Measurements from ENCODE around the gene PDE7B. TPM values are rescaled to one million over a fixed set of nuclear protein-coding genes. Genes with fewer than 3 reads are reported as not detected.

The PDE7B gene
- total and polyA plus RNA-seq, 9 of the 15 experiments (the other 6 are each of a cell fraction or from before 2014, with no cell fraction given): 0.01 TPM; not detected in 8

GRCh38 chr6:136115941-136116340, 264.4 kb downstream of the PDE7B start:
- Histone ChIP-seq H3K36me3 (ENCODE audit: control insufficient read depth, insufficient read depth, low read length) (no peaks in the 10 kb centered on the region), H3K9me3 (replicated peaks; ENCODE audit: control insufficient read depth, insufficient read depth, low read depth, low read length) (no peaks in the 10 kb centered on the region), H3K4me3 (no peak overlapping the region), H2AFZ (ENCODE audit: low read depth, low read length) (no peak overlapping the region), H3K4me2 (ENCODE audit: insufficient read depth, low read length) (no peak overlapping the region), H3K9ac (ENCODE audit: insufficient read depth in 1 of 2, low read depth in 2 of 2, low read length in 2 of 2) (no peak overlapping the region), H3K27me3 (ENCODE audit: control insufficient read depth in 2 of 2, insufficient read depth in 2 of 2, low read length in 2 of 2) (peaks cover 3 to 9% of the 10 kb centered on the region in 2 experiments; a peak in 4 of 5 replicates), H3K79me2 (ENCODE audit: control insufficient read depth, insufficient read depth, low read length) (no peaks in the 10 kb centered on the region), H3K27ac (ENCODE audit: extremely low read depth, low read depth, low read length) (no peak overlapping the region), H4K20me1 (replicated peaks; ENCODE audit: control insufficient read depth, insufficient read depth, low read length) (no peaks in the 10 kb centered on the region), H3K9me1 (ENCODE audit: control insufficient read depth, insufficient read depth, low read length) (no peaks in the 10 kb centered on the region), H3K4me1 (replicated peaks in 1 of 2; ENCODE audit: control insufficient read depth in 2 of 2, insufficient read depth in 2 of 2, low read length in 2 of 2) (no peaks in the 10 kb centered on the region)
- ChIA-PET CTCF (ENCODE audit: low intra/inter-chr PET ratio) (no interaction called here), POLR2A (no interaction called here)
- intact Hi-C loops (cut with micrococcal nuclease) (no loop called here), in situ Hi-C loops (cut with MboI) (no loop called here)
- DNase-seq (ENCODE audit: extremely low read depth in 1 of 4, low spot score in 3 of 4): no peak
- no peak for ATAC-seq
- no peak for FAIRE-seq
- no peak for TF ChIP-seq BACH1 (tag; IDR thresholded peaks at IDR 0.05)
- TF ChIP-seq ZNF282 (CRISPR knock-in tag; IDR thresholded peaks at IDR 0.05): no peak
- no peak for TF ChIP-seq ZNF24 (IDR thresholded peaks at IDR 0.05)
- TF ChIP-seq CHCHD3 (CRISPR knock-in tag; IDR thresholded peaks at IDR 0.05): no peak
- TF ChIP-seq HDAC6 (IDR thresholded peaks at IDR 0.05; ENCODE audit: low read depth, low read length): no peak
- TF ChIP-seq CAMTA2 (CRISPR knock-in tag; conservative IDR thresholded peaks at IDR 0.05): no peak
- no peak for TF ChIP-seq TEAD2 (tag; IDR thresholded peaks at IDR 0.05)
- TF ChIP-seq ZSCAN32 (CRISPR knock-in tag; IDR thresholded peaks at IDR 0.05): no peak
- no peak for TF ChIP-seq EP400 (IDR thresholded peaks at IDR 0.05)
- 0% methylated on average over 1 of the region's 1 CpG for WGBS (ENCODE audit: insufficient coverage, low coverage, missing lambda C conversion rate)
- no TSS peak for BruUV-seq (replicated peaks)

GRCh38 chr6:136117081-136117480, 265.6 kb downstream of the PDE7B start:
- H2AFZ ChIP-seq (ENCODE audit: low read depth, low read length): no peak overlapping the region
- POLR2A ChIA-PET: interaction anchor here (0.6 kb wide), 1 partner anchor 332 kb away, joined by 3 read pairs; no protein-coding TSS in a partner anchor
- no peak for TF ChIP-seq ZNF609 (CRISPR knock-in tag; IDR thresholded peaks at IDR 0.05; ENCODE audit: borderline replicate concordance)
- TF ChIP-seq HEY1 (CRISPR knock-in tag; IDR thresholded peaks at IDR 0.05; ENCODE audit: borderline replicate concordance): no peak
- no peak for TF ChIP-seq ELF1 (tag; IDR thresholded peaks at IDR 0.05)
- TF ChIP-seq TRIM24 (IDR thresholded peaks at IDR 0.05): no peak
- TF ChIP-seq PTTG1 (tag; IDR thresholded peaks at IDR 0.05; ENCODE audit: low read depth): no peak

More at GRCh38 chr6:136117081-136117480, 265.6 kb downstream of the PDE7B start:
- intact Hi-C loops (cut with micrococcal nuclease) (no loop called here), in situ Hi-C loops (cut with MboI) (no loop called here)
- H3K9me1 ChIP-seq (ENCODE audit: control insufficient read depth, insufficient read depth, low read length): no peaks in the 10 kb centered on the region
- no peaks in the 10 kb centered on the region for H3K36me3 ChIP-seq (ENCODE audit: control insufficient read depth, insufficient read depth, low read length)
- FAIRE-seq (no peak), ATAC-seq (no peak), DNase-seq (ENCODE audit: extremely low read depth in 1 of 4, low spot score in 3 of 4) (no peak)
- no peaks in the 10 kb centered on the region for H3K79me2 ChIP-seq (ENCODE audit: control insufficient read depth, insufficient read depth, low read length)
- 0% methylated on average over 2 of the region's 2 CpGs for WGBS (ENCODE audit: insufficient coverage, low coverage, missing lambda C conversion rate)
- H3K4me1 ChIP-seq (replicated peaks in 1 of 2; ENCODE audit: control insufficient read depth in 2 of 2, insufficient read depth in 2 of 2, low read length in 2 of 2): no peaks in the 10 kb centered on the region
- BruUV-seq (replicated peaks): no TSS peak
- H3K4me2 ChIP-seq (ENCODE audit: insufficient read depth, low read length): no peak overlapping the region
- no peaks in the 10 kb centered on the region for H3K9me3 ChIP-seq (replicated peaks; ENCODE audit: control insufficient read depth, insufficient read depth, low read depth, low read length)
- peaks cover 3 to 6% of the 10 kb centered on the region in 2 experiments; a peak in 3 of 5 replicates for H3K27me3 ChIP-seq (ENCODE audit: control insufficient read depth in 2 of 2, insufficient read depth in 2 of 2, low read length in 2 of 2)
- H3K9ac ChIP-seq (ENCODE audit: insufficient read depth in 1 of 2, low read depth in 2 of 2, low read length in 2 of 2): no peak overlapping the region
- CTCF ChIA-PET (ENCODE audit: low intra/inter-chr PET ratio): no interaction called here
- H3K4me3 ChIP-seq: no peak overlapping the region
- H3K27ac ChIP-seq (ENCODE audit: extremely low read depth, low read depth, low read length): no peak overlapping the region
- no peaks in the 10 kb centered on the region for H4K20me1 ChIP-seq (replicated peaks; ENCODE audit: control insufficient read depth, insufficient read depth, low read length)
